ENCODE measurements around the gene KLHL5.

Gene KLHL5, protein sequence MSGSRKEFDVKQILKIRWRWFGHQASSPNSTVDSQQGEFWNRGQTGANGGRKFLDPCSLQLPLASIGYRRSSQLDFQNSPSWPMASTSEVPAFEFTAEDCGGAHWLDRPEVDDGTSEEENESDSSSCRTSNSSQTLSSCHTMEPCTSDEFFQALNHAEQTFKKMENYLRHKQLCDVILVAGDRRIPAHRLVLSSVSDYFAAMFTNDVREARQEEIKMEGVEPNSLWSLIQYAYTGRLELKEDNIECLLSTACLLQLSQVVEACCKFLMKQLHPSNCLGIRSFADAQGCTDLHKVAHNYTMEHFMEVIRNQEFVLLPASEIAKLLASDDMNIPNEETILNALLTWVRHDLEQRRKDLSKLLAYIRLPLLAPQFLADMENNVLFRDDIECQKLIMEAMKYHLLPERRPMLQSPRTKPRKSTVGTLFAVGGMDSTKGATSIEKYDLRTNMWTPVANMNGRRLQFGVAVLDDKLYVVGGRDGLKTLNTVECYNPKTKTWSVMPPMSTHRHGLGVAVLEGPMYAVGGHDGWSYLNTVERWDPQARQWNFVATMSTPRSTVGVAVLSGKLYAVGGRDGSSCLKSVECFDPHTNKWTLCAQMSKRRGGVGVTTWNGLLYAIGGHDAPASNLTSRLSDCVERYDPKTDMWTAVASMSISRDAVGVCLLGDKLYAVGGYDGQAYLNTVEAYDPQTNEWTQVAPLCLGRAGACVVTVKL

DNA sequence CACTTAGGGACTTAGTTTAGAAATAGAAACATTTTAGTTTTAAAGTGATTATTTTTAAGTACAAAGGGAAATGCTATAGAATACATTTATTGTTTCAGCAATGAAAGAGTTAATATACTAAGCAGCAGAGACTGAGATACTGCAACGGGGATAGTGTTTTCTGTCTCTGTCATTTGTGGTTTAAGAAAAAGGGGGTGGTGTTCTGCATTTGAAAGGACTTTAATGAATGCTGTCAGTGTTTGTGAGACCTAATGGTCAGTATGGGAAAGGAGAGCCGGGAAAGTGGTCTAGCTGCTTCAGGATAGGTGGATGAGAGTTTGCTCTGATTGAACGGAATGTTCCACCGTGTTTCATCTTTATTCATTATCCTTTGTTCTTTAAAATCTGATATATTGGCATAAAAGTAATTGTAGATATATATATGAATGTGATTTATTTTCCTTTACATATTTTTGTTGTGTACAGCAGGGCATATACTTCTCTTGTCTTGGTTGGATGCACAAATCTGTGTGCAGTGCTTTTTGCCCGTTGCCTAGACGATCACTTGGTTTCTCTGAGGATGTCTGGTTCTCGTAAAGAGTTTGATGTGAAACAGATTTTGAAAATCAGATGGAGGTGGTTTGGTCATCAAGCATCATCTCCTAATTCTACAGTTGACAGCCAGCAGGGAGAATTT, at the start of gene KLHL5:
Gene KLHL5, plus strand, starts transcription at position 139 of the 676 bp plus-strand sequence. Its CDS starts 421 bp downstream, at position 560.
- H3K27ac ChIP-seq, result no peak within 1 kb of the TSS
- TF ChIP-seq, protein P1, sequence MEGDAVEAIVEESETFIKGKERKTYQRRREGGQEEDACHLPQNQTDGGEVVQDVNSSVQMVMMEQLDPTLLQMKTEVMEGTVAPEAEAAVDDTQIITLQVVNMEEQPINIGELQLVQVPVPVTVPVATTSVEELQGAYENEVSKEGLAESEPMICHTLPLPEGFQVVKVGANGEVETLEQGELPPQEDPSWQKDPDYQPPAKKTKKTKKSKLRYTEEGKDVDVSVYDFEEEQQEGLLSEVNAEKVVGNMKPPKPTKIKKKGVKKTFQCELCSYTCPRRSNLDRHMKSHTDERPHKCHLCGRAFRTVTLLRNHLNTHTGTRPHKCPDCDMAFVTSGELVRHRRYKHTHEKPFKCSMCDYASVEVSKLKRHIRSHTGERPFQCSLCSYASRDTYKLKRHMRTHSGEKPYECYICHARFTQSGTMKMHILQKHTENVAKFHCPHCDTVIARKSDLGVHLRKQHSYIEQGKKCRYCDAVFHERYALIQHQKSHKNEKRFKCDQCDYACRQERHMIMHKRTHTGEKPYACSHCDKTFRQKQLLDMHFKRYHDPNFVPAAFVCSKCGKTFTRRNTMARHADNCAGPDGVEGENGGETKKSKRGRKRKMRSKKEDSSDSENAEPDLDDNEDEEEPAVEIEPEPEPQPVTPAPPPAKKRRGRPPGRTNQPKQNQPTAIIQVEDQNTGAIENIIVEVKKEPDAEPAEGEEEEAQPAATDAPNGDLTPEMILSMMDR (IDR thresholded peaks at IDR 0.05), result no peak

DNA sequence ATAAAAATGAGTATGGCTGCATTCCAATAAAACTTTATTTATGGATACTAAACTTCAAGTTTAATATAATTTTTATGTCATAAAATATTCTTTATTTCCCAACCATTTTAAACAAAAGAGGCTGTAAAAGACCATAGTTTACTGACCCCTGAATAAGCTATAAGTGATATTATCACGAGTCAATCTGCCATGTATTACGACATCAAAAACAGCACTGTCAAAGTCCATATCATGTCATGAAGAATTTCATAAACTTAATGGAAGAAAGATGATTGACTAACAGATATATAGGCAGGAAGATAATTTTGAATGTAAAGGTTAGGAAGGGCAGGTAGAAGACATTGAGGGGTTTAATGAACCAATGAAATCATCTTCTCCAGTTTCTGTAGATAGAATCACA, 48.0 kb upstream of the KLHL5 start:
- H3K9ac ChIP-seq, result no peak overlapping the region
- H3K27me3 ChIP-seq (ENCODE audit: control insufficient read depth, insufficient read depth, low read length), result no peaks in the 10 kb centered on the region
- H3K4me3 ChIP-seq (ENCODE audit: low read depth, low read length), result no peak overlapping the region
- no peak overlapping the region for H3K27ac ChIP-seq
- H3K9me3 ChIP-seq (ENCODE audit: control insufficient read depth, low read length), result no peaks in the 10 kb centered on the region
- H3K4me1 ChIP-seq, result no peaks in the 10 kb centered on the region
- H3K4me2 ChIP-seq (ENCODE audit: low read length), result no peak overlapping the region
- H3K36me3 ChIP-seq (ENCODE audit: control insufficient read depth, insufficient read depth, low read length), result no peaks in the 10 kb centered on the region
- TF ChIP-seq, protein P1 (IDR thresholded peaks at IDR 0.05), result no peak
- H2AFZ ChIP-seq, result no peak overlapping the region
- H3K79me2 ChIP-seq, result no peaks in the 10 kb centered on the region

More for the DNA sequence above, at the start of gene KLHL5:
- Histone ChIP-seq H3K79me2 (no peaks in the 10 kb centered on the region), H3K9ac (no peak within 1 kb of the TSS), H3K36me3 (ENCODE audit: control insufficient read depth, insufficient read depth, low read length) (no peaks in the 10 kb centered on the region), H3K4me3 (ENCODE audit: low read depth, low read length) (no peak within 1 kb of the TSS), H2AFZ (no peak within 1 kb of the TSS), H3K27me3 (ENCODE audit: control insufficient read depth, insufficient read depth, low read length) (no peaks in the 10 kb centered on the region), H3K4me2 (ENCODE audit: low read length) (no peak within 1 kb of the TSS), H3K9me3 (ENCODE audit: control insufficient read depth, low read length) (no peaks in the 10 kb centered on the region), H3K4me1 (no peaks in the 10 kb centered on the region)

DNA sequence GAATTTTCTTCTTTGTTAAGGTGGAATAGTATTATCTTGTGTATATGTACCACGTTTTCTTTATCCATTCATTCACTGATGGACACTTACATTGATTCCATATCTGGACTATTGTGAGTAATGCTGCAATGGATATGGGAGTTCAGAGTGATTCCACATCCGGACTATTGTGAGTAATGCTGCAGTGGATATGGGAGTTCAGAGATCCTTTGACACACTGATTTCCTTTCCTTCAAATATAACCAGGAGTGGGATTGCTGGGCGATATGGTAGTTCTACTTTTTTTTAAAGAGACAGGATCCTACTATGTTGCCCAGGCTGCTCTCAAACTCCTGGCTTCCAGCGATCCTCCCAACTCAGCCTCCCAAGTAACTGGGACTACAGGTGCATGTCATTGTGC, 41.9 kb upstream of the KLHL5 start:
- Histone ChIP-seq H3K4me2 (ENCODE audit: low read length) (no peak overlapping the region), H3K4me3 (ENCODE audit: low read depth, low read length) (no peak overlapping the region), H3K9ac (no peak overlapping the region), H3K27ac (no peak overlapping the region), H3K9me3 (ENCODE audit: control insufficient read depth, low read length) (no peaks in the 10 kb centered on the region), H3K79me2 (no peaks in the 10 kb centered on the region), H3K36me3 (ENCODE audit: control insufficient read depth, insufficient read depth, low read length) (no peaks in the 10 kb centered on the region), H3K4me1 (no peaks in the 10 kb centered on the region), H3K27me3 (ENCODE audit: control insufficient read depth, insufficient read depth, low read length) (no peaks in the 10 kb centered on the region), H2AFZ (no peak overlapping the region)
- TF ChIP-seq, protein P1 (IDR thresholded peaks at IDR 0.05), result no peak

DNA sequence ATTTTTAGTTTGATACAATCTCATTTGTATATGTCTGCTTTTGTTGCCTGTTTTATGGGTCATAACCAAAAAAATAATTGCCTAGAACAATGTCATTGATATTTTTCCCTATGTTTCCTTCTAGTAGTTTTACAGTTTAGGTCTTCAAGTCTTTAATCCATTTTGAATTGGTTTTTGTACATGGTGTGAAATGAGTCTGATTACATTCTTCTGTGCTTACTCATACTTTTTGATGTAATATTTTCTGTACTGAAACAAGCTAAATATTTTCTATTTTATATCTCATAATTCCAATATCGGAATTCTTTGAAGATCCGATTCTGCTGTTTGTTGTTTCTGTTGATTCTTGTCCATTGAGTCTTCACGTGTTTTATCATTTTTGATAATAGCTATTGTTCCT, 40.4 kb upstream of the KLHL5 start:
- H3K9me3 ChIP-seq (ENCODE audit: control insufficient read depth, low read length), result no peaks in the 10 kb centered on the region
- TF ChIP-seq, protein P1 (IDR thresholded peaks at IDR 0.05), result no peak
- H3K36me3 ChIP-seq (ENCODE audit: control insufficient read depth, insufficient read depth, low read length), result no peaks in the 10 kb centered on the region
- H3K9ac ChIP-seq, result no peak overlapping the region
- H3K27me3 ChIP-seq (ENCODE audit: control insufficient read depth, insufficient read depth, low read length), result no peaks in the 10 kb centered on the region
- no peak overlapping the region for H3K4me3 ChIP-seq (ENCODE audit: low read depth, low read length)
- H3K4me2 ChIP-seq (ENCODE audit: low read length), result no peak overlapping the region
- H3K4me1 ChIP-seq, result no peaks in the 10 kb centered on the region
- H3K79me2 ChIP-seq, result no peaks in the 10 kb centered on the region
- H3K27ac ChIP-seq, result no peak overlapping the region
- no peak overlapping the region for H2AFZ ChIP-seq
